ENCODE measurements around the gene SLC6A1. TPM values are rescaled to one million over a fixed set of nuclear protein-coding genes. Genes with fewer than 3 reads are reported as not detected.

Gene SLC6A1
- total RNA-seq, 1 donor from 2014 or later, result 0.52 TPM

- DNase-seq (ENCODE audit: low spot score), result no peak
- H3K9me3 ChIP-seq (ENCODE audit: low read depth), result no peaks in the 10 kb centered on the region
- H3K4me3 ChIP-seq, result no peak overlapping the region
- H3K36me3 ChIP-seq, result no peaks in the 10 kb centered on the region
- H3K27me3 ChIP-seq, result peaks cover 24% of the 10 kb centered on the region
- Mint-ChIP-seq H3K4me3 (peak overlapping the region; percentile 25), H3K9me3 (no peaks in the 10 kb centered on the region), H3K27me3 (ENCODE audit: insufficient read depth, low read depth) (peaks cover 16% of the 10 kb centered on the region), H3K4me1 (peaks cover 46% of the 10 kb centered on the region), H3K36me3 (no peaks in the 10 kb centered on the region), H3K27ac (no peak overlapping the region)
- H3K4me1 ChIP-seq, result no peaks in the 10 kb centered on the region
- H3K4me2 ChIP-seq, result no peak overlapping the region
- H2AFZ ChIP-seq (replicated peaks), result no peak overlapping the region
- no peaks in the 10 kb centered on the region for H3F3A ChIP-seq (ENCODE audit: low read depth)
- no peaks in the 10 kb centered on the region for H3K79me2 ChIP-seq (ENCODE audit: low read depth)
- H4K20me1 ChIP-seq (ENCODE audit: low read depth), result no peaks in the 10 kb centered on the region
- H3K27ac ChIP-seq, result no peak overlapping the region
- TF ChIP-seq EZH2phosphoT487 (IDR thresholded peaks at IDR 0.05) (no peak), EZH2 (IDR thresholded peaks at IDR 0.05) (no peak), CTCF (IDR thresholded peaks at IDR 0.05) (no peak)
- no peak overlapping the region for H3K9ac ChIP-seq
Measured at GRCh38 chr3:11001658-11002021, 9.1 kb downstream of the SLC6A1 start.

GRCh38 chr3:11002371-11002807 is 9.8 kb downstream of the SLC6A1 start:
- H3K9ac ChIP-seq, result no peak overlapping the region
- DNase-seq (ENCODE audit: low spot score), result no peak
- no peaks in the 10 kb centered on the region for H3K9me3 Mint-ChIP-seq
- H3K36me3 ChIP-seq, result no peaks in the 10 kb centered on the region
- no peaks in the 10 kb centered on the region for H3K9me3 ChIP-seq (ENCODE audit: low read depth)
- no peaks in the 10 kb centered on the region for H3K36me3 Mint-ChIP-seq
- H3K4me3 ChIP-seq, result no peak overlapping the region
- TF ChIP-seq EZH2phosphoT487 (IDR thresholded peaks at IDR 0.05) (no peak), EZH2 (IDR thresholded peaks at IDR 0.05) (no peak), CTCF (IDR thresholded peaks at IDR 0.05) (no peak)
- peaks cover 50% of the 10 kb centered on the region for H3K4me1 Mint-ChIP-seq
- H3K27me3 Mint-ChIP-seq (ENCODE audit: insufficient read depth, low read depth), result peaks cover 16% of the 10 kb centered on the region
- H3K4me3 Mint-ChIP-seq, result no peak overlapping the region
- no peak overlapping the region for H2AFZ ChIP-seq (replicated peaks)
- H3K27ac Mint-ChIP-seq, result peak overlapping the region; percentile 46
- no peaks in the 10 kb centered on the region for H4K20me1 ChIP-seq (ENCODE audit: low read depth)
- H3K4me2 ChIP-seq, result no peak overlapping the region
- H3K27ac ChIP-seq, result no peak overlapping the region
- peaks cover 17% of the 10 kb centered on the region for H3K27me3 ChIP-seq
- H3K4me1 ChIP-seq, result no peaks in the 10 kb centered on the region
- no peaks in the 10 kb centered on the region for H3F3A ChIP-seq (ENCODE audit: low read depth)
- H3K79me2 ChIP-seq (ENCODE audit: low read depth), result no peaks in the 10 kb centered on the region

- Histone ChIP-seq H3K4me3 (no peak overlapping the region), H3K36me3 (no peaks in the 10 kb centered on the region), H3K9me3 (ENCODE audit: low read depth) (no peaks in the 10 kb centered on the region), H3K9ac (no peak overlapping the region), H3F3A (ENCODE audit: low read depth) (no peaks in the 10 kb centered on the region), H3K4me1 (no peaks in the 10 kb centered on the region), H2AFZ (replicated peaks) (no peak overlapping the region), H3K4me2 (no peak overlapping the region), H4K20me1 (ENCODE audit: low read depth) (no peaks in the 10 kb centered on the region), H3K79me2 (ENCODE audit: low read depth) (no peaks in the 10 kb centered on the region), H3K27ac (no peak overlapping the region), H3K27me3 (no peaks in the 10 kb centered on the region)
- no peaks in the 10 kb centered on the region for H3K9me3 Mint-ChIP-seq
- H3K4me1 Mint-ChIP-seq, result peaks cover 49% of the 10 kb centered on the region
- H3K36me3 Mint-ChIP-seq, result no peaks in the 10 kb centered on the region
- DNase-seq (ENCODE audit: low spot score), result no peak
- no peak overlapping the region for H3K27ac Mint-ChIP-seq
- H3K27me3 Mint-ChIP-seq (ENCODE audit: insufficient read depth, low read depth), result peaks cover 10% of the 10 kb centered on the region
- TF ChIP-seq CTCF (IDR thresholded peaks at IDR 0.05), result no peak
- TF ChIP-seq EZH2phosphoT487 (IDR thresholded peaks at IDR 0.05), result no peak
- no peak for TF ChIP-seq EZH2 (IDR thresholded peaks at IDR 0.05)
- H3K4me3 Mint-ChIP-seq, result no peak overlapping the region
Measured at GRCh38 chr3:11004563-11004962, 12.0 kb downstream of the SLC6A1 start.
